PC-3 (cell line): ENCODE results near the gene TLNRD1.

Source experiments
- EZH2 ChIP-seq: fragments of 300-600 bp; sonication (generic); IDR thresholded peaks from one replicate; pipeline ENCODE4 v1.6.1; 2017; ENCODE audit warnings: antibody characterized with exemption, mild to moderate bottlenecking, low read length; ENCODE audit not compliant: unreplicated experiment
- EZH2phosphoT487 ChIP-seq: fragments of 300-600 bp; sonication (generic); IDR thresholded peaks from 2 replicates; pipeline ENCODE4 v1.6.1; 2018; ENCODE audit warnings: mild to moderate bottlenecking, antibody characterized with exemption, low read length, borderline replicate concordance
- TF ChIP-seq, protein P1 (sequence below): fragments of 300-600 bp; sonication (generic); conservative IDR thresholded peaks from 2 replicates; pipeline ENCODE4 v1.5.1; 2017; ENCODE audit warnings: antibody characterized with exemption, low read depth, mild to moderate bottlenecking, low read length

- TF ChIP-seq, protein P1, sequence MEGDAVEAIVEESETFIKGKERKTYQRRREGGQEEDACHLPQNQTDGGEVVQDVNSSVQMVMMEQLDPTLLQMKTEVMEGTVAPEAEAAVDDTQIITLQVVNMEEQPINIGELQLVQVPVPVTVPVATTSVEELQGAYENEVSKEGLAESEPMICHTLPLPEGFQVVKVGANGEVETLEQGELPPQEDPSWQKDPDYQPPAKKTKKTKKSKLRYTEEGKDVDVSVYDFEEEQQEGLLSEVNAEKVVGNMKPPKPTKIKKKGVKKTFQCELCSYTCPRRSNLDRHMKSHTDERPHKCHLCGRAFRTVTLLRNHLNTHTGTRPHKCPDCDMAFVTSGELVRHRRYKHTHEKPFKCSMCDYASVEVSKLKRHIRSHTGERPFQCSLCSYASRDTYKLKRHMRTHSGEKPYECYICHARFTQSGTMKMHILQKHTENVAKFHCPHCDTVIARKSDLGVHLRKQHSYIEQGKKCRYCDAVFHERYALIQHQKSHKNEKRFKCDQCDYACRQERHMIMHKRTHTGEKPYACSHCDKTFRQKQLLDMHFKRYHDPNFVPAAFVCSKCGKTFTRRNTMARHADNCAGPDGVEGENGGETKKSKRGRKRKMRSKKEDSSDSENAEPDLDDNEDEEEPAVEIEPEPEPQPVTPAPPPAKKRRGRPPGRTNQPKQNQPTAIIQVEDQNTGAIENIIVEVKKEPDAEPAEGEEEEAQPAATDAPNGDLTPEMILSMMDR: no peak
- no peak for TF ChIP-seq EZH2phosphoT487
- TF ChIP-seq EZH2: no peak
Measured at GRCh38 chr15:81000624-81001151, at the start of gene TLNRD1.
